Measurements from ENCODE around the gene SLC12A6. TPM values are rescaled to one million over a fixed set of nuclear protein-coding genes. Genes with fewer than 3 reads are reported as not detected.

SLC12A6 gene
- total RNA-seq, 1 donor from 2014 or later, result 22.2 TPM

DNA sequence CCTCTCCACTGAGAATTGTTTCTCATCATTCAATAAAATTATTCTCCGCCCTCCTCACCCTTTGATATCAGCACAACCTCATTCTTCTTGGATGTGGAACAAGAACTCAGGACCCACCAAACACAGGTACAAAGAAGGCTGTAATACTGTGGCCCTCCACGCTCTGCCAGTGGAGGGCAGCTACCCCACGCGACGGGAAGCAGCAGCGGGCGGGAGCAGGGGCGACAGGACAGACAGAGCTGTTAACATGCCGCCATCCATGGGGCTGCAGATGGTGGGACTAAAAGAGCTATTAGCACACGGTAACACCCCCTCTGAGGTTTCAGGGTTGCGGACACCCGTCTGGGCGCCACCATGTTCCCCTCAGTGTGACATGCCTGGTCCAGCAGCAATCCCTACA, 75.2 kb downstream of the SLC12A6 start:
- DNase-seq (ENCODE audit: low read depth in 2 of 2), result no peak

DNA sequence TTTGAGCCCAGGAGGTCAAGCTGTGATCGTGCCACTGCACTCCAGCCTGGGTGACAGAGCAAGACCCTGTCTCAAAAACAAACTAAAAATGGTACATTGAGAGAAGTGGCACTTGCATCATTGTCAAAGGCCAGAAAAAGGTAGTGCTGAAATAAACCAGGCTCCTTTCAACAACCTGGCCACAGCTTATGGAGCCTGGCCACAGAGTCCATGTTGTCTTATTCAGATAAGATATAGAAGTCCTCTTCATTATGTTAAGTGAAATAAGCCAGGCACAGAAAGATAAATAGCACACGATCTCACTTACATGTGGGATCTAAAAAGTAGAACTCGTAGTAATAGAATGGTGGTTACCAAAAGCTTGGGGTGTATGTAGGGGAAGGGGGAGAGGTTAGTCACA, 78.0 kb downstream of the SLC12A6 start:
- DNase-seq (ENCODE audit: low read depth in 2 of 2), result no peak

DNA sequence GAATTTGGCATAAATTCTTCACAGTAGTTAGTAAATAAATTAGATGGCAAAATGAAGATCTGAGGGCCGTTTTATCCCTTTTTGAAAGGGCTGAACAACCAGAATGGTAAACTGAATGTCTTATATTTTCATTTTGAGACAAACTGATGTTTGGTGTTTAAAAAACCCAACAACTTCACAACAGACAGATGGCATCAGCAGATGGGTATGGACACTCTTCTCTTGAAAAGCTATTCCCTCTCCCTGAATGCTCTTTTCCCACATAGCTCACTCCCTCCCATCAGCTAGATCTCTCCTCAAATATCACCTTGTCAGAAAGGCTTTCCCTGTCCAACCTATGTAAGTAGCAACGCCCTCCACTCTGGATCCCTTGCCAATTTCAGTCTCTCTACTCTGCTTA, 79.4 kb downstream of the SLC12A6 start:
- no peak for DNase-seq (ENCODE audit: low read depth in 2 of 2)

DNA sequence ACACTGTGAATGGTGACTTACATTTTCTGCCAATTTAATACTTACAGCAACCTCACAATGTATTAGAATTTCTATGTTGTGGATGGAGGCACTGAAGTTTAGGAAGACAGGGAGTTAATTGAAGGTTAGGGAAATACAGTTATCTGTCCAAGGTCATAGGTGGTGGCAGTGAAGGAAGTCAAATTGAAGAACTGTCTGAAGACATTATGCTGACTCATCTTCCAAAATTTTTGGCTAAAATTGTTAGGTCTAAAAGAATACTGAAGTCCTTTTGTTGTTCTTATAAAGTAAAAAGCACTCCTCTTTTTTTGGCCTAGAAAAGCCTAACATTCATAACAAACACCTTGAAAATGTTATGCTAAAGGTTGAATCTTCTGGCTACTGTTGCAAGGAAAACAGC, 85.0 kb downstream of the SLC12A6 start:
- DNase-seq (ENCODE audit: low read depth in 2 of 2), result no peak

GRCh38 chr15:34248190-34248589, 89.4 kb downstream of the SLC12A6 start:
- no peak for DNase-seq (ENCODE audit: low read depth in 2 of 2)

DNA sequence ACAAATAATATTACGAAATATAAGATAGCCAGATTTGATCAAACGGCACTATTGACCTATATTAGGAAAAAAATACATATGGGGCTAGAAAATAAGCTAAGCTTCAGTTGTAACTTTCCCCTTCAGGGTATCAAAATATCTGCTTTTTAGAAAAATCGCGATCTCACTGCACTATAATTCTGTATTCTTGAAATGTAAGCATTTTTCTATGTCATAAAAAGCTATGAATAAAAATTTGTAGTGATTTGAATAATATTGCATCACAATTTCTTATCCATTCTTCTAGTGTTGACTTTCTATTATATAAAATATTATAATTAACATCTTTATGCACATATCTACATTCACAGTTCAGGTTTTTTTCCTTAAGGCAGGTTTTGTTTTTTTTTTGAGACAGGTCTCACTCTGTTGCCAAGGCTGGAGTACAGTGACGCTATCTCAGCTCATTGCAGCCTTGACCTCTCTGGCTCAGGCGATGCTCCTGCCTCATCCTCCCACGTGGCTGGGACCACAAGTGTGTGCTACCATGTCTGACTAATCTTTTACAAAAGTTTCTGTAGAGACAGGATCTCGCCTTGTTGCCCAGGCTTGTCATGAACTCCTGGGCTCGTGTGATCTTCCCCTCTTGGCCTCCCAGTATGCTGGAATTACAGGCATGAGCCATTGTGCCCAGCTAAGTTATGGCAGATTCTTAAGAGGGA, 91.2 kb downstream of the SLC12A6 start:
- DNase-seq (ENCODE audit: low read depth in 2 of 2), result no peak

DNA sequence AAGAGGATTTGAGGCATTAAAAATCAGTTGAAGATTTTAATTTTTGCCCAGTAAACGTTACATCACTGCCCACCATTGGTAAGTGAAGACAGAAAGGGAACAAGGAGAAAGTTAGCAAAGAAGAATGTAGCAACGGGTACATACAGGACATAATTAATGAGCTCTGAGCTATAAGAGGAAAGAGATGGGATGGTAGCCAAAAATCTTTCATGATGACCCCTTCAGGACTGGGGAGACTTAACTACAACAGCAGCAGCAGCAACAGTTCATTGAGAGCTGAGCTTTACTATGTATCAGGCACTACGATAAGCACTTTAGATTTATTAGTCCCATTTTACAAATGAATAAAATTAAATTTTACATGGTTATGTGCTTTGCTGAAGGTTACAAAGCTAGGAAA, 94.4 kb downstream of the SLC12A6 start:
- DNase-seq (ENCODE audit: low read depth in 2 of 2), result peak in 1 of 2 donors; percentile 70

GRCh38 chr15:34242331-34242710, 95.3 kb downstream of the SLC12A6 start:
- DNase-seq (ENCODE audit: low read depth in 2 of 2), result no peak

GRCh38 chr15:34241376-34242330, 95.9 kb downstream of the SLC12A6 start:
- peak; percentile 64 to 69 for DNase-seq (ENCODE audit: low read depth in 2 of 2)

- DNase-seq (ENCODE audit: low read depth in 2 of 2), result no peak
Measured at GRCh38 chr15:34240537-34240936, 97.0 kb downstream of the SLC12A6 start.

- peak; percentile 27 to 87 for DNase-seq (ENCODE audit: low read depth in 2 of 2)
Measured at GRCh38 chr15:34239151-34239808, 98.3 kb downstream of the SLC12A6 start.

DNA sequence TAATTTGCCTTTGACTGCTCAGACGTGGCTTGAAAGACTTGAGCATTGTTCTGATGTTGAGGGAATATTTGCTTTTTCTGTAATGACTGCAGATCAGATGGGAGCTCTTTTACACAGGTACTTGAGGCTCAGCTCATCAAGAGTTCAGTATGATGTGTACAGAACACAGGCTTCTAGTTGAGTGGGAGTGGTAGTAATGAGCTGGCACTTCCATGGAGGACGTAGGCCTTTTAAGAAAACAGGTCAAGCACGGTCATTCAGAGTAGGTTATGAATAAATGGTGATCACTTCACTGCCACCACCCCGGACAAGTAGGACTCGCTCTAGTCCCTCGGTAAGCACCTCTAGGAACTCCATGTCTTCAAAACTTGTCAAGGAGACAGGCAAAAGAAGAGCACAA, 104.0 kb downstream of the SLC12A6 start:
- no peak for DNase-seq (ENCODE audit: low read depth in 2 of 2)

DNA sequence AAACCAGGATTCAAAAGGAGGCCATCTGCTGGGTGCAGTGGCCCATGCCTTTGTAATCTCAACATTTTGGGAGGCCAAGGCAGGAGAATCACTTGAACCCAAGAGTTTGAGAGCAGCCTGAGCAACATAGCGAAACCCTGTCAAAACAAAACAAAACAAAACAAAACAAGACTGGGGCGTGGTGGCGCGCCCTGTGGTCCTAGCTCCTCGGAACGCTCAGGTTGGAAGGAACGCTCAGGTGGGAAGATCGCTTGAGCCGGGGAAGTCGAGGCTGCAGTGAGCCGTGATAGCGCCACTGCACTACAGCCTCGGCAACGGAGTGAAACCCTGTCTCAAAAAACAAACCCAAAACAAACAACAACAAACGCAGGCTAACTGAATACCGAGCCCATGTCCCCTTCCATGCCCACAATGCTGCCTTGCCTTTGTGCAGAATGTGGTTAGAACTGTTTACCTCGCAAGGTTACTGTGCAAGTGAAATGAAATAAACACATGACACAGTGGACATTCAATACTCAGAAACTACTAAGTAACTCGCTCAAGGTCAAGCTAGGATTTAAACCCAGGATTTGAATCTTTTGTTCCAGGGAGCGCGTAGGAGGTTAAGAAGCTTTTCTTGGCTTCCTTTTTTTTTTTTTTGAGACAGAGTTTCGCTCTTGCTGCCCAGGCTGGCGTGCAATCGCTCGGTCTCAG, 113.5 kb downstream of the SLC12A6 start:
- peak in 1 of 2 donors; percentile 5 for DNase-seq (ENCODE audit: low read depth in 2 of 2)

DNA sequence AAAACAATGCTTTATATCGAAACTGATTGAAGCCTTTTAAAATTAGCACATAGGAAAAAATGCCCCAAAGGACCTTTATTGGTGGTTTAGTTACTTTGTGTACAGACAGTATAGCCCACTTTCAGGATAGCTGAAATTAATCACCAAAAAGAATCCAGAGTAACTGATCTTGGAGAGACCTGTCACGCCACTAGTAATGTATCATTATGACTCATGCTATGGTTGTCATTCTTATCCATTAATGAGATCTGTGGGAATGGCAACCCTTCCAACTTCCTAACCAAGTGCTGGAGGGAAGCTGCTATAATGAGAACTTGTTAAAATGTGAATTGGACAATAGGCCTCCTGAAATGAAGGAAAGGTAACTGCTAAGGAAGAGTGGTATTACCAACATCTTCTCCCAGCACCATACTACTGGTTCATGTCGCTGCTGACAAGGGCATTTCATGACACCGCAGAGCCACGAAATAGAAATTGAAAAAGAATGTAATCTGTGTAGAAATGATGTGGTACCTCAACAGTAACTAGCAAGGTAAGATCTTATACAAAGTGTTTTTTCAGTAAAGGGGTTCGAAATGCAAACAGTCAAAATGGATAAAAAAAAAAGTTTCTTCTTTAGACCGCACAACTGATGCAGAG, 119.9 kb downstream of the SLC12A6 start:
- peak in 1 of 2 donors; percentile 28 for DNase-seq (ENCODE audit: low read depth in 2 of 2)

DNA sequence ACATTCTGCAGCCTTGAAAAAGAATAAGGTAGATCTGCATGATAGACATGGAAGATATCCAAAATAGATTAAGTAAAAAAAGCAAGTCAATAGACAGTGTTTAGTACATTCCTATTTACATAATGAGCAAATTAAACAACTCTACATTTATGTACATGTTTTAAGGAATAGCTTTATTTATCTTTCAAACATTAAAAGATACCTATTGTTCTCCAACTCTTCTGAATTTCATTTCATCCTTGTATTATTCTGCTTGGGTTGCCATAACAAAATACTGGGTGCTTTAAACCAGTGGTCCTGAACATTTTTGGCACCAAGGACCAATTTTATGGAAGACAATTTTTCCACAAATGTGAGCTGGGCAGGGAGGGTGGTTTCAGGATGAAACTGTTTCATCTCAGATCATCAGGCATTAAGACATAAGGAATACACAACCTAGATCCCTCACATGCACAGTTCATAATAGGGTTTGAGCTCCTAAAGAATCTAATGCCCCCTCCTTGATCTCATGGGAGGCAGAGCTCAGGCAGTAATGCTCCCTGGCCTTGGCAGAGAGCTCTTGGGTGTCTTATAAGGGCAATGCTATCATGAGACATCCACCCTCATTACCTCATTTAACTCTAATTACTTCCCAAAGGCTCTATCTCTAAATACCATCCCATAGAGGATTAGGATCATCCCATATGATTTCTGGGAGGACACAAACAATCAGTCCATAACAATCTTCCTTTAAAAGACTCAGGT, 120.9 kb downstream of the SLC12A6 start:
- DNase-seq (ENCODE audit: low read depth in 2 of 2), result no peak

GRCh38 chr15:34214135-34214534, 123.4 kb downstream of the SLC12A6 start:
- no peak for DNase-seq (ENCODE audit: low read depth in 2 of 2)

GRCh38 chr15:34213690-34214089, 123.9 kb downstream of the SLC12A6 start:
- no peak for DNase-seq (ENCODE audit: low read depth in 2 of 2)

DNA sequence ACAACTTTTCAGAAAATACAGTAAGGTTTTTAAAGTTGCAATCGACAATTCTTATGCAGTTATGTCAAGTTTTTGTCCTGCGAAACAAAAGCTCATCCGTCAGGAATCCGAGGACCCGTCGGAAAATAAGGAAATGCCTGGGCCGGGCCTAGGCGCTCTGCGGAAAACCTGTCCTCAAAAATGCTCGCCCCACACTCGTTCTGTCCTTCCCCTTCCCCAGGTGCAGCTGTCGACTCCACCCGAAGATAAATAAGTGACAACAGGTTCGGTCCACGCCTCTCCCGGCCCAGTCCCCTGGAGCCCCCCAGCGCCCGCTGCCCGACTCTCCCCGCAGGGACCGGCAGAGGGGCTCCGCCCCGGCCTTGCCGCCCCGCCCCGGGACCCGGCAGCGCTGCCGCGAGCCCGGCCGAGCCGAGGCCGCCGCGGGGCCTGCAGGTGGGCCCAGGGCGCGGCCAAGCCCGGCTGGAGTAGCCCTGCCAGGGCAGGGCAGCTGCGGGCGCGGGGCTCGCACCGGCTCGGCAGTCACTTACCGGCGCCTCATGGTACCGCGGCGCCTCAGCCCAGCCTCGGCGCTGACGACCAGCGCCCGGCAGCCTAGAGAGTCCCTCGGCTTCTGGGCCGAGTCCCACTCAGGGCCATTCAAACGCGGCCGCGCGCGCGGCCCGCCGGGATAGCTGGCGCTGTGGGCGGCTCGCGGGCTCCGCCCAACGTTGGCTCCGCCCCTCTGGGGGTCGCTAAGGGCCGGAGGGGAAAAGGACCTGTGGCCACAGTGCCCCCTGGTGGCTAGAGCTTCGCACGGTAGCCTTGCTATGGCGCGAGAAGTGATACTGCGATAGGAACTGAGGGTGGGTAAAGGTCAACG, 127.9 kb downstream of the SLC12A6 start, which contains the start of gene KATNBL1:
KATNBL1 (minus strand) TSS at position 676 of the 862 bp plus-strand sequence. CDS start 46,420 bp downstream, outside the sequence.
- DNase-seq (ENCODE audit: low read depth in 2 of 2), result peak; percentile 86 to 93

- no peak for DNase-seq (ENCODE audit: low read depth in 2 of 2)
Measured at GRCh38 chr15:34206011-34206410, 131.6 kb downstream of the SLC12A6 start.
